Hepatic stellate cell (primary cell): ENCODE data around the gene METRN.

ENCODE experiments used
- DNase-seq: peaks from one replicate; pipeline ENCODE4 v3.0.0; 2011; ENCODE audit warnings: low spot score

Gene METRN

DNA sequence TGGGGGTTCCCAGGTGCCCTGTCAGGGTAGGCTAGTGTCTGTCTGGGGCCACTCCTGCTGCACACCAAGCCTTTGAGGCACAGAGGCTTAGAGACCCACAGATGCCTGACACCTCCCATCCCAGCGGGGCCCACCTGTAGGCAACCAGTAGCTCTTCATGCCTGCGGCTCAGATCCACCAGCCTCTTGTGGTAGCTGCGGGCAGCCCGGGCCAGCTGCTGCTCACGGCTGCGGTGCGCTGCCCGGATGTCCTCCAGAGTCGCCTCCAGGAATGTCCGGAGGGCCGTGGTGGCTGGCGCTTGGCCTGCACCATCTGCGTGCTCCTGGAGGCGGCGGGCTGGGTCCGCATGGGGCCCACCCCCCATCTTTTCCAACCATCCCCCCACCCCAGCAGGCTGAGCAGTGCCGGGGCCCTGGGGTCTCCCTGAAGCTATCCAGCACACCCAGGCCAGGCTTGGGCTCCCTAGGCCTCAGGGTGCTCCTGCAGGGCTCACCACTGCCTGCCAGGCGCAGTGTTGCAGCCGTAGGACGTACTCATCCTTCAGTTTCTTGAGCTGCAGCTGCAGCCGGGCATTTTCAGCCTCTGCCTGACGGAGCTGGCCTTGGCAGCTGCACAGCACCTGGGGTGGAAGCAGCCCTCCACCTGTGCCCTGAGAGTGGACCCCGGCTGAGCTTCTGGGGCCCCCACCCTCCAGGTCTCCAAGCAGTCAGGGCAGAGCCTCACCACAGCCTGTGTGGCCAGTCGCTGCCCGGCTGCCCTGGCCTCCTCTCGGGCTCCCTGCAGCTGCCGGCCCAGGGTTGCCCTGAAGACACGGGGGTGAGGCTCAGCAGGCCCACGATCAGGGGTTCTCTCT lies 9.5 kb downstream of the METRN start:
- no peak for DNase-seq

DNA sequence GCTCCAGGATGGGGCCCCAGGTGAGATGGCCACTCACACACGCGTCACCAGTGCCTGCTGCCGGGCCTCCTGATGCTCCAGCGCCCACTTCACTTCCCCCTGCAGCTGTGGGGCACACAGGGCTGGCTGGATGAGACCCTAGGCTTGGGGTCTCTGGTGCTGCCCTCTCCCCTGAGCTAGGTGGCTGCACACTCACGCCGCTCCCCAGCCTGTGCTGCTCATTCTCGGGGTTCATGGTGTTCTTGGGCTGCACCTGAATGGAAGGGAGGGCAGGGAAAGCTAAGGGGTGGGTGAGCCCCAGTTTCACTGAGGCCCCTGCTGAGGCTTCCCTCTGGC lies 10.1 kb downstream of the METRN start:
- no peak for DNase-seq

DNA sequence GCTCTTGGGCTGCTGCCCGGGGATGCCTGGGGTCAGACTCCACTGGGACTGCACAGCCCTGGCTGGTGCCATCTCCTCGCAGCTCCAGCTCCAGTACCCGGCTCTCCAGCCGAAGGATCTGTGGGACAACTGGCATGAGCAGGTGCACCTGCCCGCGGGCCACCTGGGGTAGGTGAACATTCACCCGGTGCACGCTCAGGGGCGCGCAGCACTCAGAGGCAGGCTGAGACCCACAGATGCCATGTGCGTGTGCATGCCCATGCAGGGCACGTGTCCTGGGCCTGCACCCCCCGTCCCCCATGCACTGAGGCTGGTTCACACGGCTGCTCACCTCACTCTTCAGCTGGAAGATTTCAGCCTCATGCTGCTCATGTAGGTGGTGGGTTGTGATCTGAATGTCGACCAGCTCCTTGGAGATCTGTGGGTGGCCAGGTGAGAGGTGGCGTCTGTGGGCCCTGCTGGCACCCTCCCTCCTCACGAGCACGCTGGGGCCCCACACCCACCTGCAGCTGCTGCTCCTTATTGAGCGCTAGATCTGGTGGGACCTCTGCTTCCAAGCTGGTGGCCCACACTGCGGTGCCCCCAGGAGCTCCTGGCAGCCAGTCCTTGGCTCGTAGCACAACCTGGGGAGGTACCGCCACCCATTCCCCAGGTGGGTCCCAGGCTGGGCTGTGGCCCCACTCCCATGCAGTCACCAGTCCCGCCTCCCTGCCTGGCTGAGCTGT lies 10.7 kb downstream of the METRN start:
- no peak for DNase-seq

DNA sequence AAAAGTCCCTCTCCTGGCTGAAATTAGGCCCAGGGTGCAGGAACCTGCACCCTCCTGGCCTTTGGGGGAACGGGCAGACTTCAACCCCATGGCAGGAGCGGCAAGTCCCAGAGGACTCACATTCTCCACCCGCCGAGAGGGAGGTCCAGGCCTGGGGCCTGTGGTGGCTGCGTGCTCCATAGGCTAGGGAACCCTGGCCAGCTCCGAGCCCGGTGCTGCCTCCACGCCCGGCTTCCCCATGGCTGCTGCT lies 11.2 kb downstream of the METRN start:
- no peak for DNase-seq

DNA sequence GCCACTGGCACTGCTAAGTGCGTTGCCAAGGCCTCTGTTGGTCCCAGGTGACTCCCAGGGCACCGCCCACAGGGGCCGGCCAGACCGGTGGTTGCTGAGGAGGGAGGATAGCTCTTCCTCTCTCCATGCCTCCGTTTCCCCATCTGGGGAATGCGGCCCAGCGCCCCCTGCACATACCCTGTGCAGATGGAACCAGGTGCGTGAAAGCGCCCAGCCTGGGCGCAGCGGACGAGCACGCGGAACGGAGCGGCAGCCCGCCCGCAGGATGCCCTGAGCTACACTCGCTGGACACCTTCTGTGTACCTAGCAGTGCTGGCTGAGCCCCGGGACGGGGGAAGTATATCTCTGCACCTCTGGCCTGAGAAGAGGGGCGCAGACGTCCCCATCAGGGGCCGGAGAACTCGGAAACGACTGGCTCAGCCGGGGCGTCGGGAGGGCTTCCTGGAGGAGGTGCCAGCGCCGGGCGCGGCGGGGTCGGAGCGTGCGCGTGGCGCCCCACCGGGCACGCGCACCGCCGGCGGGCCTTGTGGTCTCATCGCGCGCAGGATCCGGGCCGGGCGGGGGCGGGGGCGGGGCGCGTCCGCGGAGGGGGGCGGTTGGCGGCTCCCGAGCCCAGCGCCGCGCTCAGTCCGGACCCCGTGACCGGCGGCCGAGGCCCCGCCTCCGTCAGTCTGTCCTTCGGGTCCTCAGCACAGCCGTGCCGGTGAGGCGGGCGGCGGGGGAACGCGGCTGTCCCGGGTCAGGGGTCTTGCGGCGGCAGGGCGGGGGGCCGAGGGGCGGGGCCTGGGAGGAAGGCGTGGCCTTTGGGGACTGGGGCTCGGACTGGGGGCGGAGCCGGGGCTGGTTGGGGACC lies 11.7 kb downstream of the METRN start, which contains the start of the genes CCDC78 and HAGHL:
TSS of gene CCDC78 (minus strand) at position 6 of the 853 bp plus-strand sequence. CDS start 76 bp downstream, outside the sequence.
TSS of gene HAGHL (plus strand) at position 669 of the 853 bp plus-strand sequence. CDS start 404 bp downstream, outside the sequence.
- no peak for DNase-seq

DNA sequence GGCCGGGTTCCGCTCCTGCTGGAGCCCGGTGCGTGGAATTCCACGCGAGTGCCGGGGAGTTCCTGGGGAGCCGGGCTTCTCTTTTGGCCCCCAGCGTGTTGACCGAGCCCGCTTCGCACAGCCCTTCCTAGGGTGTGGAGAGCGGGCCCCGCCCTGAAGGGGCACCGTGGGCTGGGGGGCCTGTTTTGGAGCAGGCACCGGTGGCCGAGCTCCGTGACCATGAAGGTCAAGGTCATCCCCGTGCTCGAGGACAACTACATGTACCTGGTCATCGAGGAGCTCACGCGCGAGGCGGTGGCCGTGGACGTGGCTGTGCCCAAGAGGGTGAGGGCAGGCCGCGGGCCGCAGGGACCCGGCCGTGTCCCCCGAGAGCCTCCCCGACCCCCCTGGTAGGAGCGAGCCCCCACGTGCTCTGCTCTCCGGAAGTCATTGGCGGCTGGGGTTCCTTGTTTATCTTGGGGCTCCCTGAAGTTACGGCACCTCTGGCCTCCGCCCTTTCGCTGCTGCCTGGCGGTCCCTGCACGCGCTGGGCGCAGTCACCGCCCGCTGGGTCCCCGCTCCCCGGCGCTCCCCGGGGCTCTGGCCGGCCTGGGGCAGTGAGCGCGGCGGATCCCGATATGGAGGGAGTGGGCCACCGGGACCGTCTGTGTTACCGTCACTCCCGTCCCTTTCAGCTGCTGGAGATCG lies 12.5 kb downstream of the METRN start:
- DNase-seq, result no peak

DNA sequence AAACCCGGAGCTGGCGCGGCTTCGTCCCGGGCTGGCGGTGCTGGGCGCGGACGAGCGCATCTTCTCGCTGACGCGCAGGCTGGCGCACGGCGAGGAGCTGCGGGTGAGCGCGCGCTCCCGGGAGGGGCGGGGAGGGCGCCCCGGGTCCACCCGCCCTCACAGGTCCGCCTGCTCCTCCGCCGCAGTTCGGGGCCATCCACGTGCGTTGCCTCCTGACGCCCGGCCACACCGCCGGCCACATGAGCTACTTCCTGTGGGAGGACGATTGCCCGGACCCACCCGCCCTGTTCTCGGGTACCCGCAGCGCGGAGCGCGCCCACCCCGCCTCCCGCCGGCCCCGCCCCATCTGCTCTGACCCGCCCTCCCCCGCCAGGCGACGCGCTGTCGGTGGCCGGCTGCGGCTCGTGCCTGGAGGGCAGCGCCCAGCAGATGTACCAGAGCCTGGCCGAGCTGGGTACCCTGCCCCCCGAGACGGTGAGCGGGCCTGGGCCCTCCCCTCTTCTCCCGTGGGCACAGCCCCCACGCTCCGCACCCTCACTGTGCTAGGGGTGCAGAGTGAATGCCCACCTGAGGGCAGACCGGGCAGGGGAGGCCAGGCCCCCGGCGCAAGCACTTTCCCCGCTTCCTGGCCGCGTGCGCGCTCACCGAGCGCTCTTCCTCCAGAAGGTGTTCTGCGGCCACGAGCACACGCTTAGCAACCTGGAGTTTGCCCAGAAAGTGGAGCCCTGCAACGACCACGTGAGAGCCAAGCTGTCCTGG lies 13.4 kb downstream of the METRN start:
- DNase-seq, result peak; percentile 86

DNA sequence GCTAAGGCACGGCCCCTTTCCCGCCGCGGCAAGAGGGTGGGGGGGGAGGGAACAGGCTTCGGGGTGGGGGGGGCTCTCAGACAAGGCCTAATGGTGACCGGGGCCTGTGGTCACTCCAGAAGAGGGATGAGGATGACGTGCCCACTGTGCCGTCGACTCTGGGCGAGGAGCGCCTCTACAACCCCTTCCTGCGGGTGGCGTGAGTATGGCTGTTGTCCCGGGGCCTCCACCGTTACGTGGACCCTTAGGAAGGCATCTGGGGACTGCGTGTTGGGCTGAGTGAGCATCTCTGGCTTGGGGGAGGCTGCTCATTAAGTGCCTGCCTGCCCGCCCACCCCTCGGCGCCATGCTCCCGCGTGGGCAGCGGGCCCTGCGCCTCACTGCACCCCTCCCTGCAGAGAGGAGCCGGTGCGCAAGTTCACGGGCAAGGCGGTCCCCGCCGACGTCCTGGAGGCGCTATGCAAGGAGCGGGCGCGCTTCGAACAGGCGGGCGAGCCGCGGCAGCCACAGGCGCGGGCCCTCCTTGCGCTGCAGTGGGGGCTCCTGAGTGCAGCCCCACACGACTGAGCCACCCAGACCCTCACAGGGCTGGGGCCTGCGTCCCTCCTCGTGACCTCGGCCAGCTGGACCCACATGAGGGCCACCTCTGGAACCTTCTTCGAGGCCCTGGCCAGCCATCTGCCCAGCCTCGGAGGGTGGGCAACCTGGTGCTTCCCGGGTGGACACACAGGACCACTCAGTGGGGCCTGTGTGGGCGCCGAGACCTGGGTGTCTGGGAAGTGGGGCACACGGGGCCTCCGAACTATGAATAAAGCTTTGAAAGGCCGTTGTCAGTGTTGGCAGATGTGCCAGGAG lies 14.2 kb downstream of the METRN start:
- no peak for DNase-seq

- DNase-seq, result no peak
These were observed 15.1 kb downstream of the METRN start for GRCh38 chr16:729768-730665.

GRCh38 chr16:730666-731509 lies 16.0 kb downstream of the METRN start:
- no peak for DNase-seq

- no peak for DNase-seq
These were observed 17.4 kb downstream of the METRN start for GRCh38 chr16:732332-732731.

DNA sequence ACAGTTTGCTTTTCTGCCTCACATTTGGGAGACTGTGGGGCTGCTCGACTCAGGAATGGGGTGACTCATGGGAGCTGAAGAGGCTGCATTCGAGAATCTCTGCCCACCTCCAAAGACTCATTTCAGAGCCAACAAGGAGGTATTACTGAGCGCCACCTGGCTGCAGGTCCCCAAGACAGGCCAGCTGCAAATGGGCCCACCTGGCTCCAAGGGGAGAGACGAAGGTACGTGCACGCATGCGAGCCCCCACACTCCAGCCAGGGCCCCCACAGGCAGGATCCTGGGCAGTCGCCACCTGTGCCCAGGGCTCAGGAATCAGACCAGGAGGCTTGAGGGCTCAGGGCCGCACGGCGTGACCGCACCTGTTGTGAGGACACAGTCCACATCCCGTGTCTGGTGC lies 18.0 kb downstream of the METRN start:
- no peak for DNase-seq

- no peak for DNase-seq
These were observed 18.7 kb downstream of the METRN start for GRCh38 chr16:733382-734207.

- DNase-seq, result no peak
These were observed 19.5 kb downstream of the METRN start for GRCh38 chr16:734208-734980.

DNA sequence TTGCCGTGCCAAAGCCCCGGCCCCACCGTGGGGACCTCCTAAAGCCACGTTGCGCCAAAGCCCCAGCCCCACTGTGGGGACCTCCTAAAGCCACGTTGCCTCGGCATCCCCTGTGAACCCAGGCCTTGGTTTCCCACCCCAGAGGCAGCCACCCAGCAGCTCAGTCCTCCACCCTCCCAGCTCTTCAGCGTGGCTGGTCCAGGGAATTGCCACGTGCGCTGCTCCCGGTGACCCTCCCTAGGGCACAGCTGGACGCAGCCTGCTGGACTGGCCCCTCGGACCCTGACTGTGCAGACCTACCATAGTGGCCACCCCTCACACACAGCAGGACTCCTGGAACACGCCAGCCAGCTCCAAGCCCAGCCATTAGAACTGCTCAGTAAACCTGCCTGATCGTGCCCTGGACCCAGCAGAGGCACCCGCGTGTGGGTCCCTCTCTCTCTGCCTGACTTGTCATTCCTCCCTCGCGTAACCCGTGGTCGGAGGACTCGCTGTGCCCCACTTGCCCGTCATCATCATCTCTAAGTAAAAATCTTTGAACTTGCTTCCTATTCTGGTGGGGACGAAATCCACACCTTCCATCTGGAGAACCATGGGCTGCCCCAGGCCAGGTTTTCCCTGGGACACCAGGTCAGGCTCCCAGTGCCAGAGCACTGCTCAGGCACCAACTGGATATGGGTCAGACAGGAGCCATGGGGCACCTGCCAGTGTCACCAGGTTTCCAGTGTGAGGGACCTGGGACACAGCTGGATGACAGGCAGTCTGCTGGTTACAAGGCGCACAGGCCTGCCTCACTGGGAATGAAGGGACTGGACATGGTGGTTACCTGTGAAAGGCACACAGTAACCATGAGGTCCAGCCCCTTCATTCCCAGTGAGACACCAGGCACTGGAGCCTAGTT lies 20.3 kb downstream of the METRN start:
- DNase-seq, result no peak
